ENCODE data around the gene APRT. TPM values are rescaled to one million over a fixed set of nuclear protein-coding genes. Genes with fewer than 3 reads are reported as not detected.
A peak's percentile ranks its signal among the peaks of the same experiment; 100 is the strongest.

APRT gene
- total RNA-seq, 1 donor from 2014 or later, result 198 TPM

GRCh38 chr16:88854306-88855111, 42.8 kb upstream of the APRT start:
- intact Hi-C loops (cut with micrococcal nuclease), result loop anchor here (5.0 kb wide), 1 partner anchor 202 kb away; the partner anchor contains the start of gene CYBA
- Mint-ChIP-seq H3K27ac (peak overlapping the region; percentile 64), H3K36me3 (ENCODE audit: low read depth) (peaks cover 26% of the 10 kb centered on the region), H3K4me3 (peak overlapping the region; percentile 73), H3K4me1 (peaks cover 39% of the 10 kb centered on the region), H3K9me3 (no peaks in the 10 kb centered on the region), H3K27me3 (no peaks in the 10 kb centered on the region)
- POLR2A ChIA-PET, result interaction anchor here (0.6 to 0.7 kb wide), 3 partner anchors 16 to 1094 kb away, joined by 4 to 6 read pairs (median 5); no protein-coding TSS in a partner anchor
- TF ChIP-seq CTCF (IDR thresholded peaks at IDR 0.05), result no peak
- peak; percentile 35 for DNase-seq
- CTCF ChIA-PET, result no interaction called here
- ATAC-seq (ENCODE audit: low read depth), result peak; percentile 25

GRCh38 chr16:88853325-88853941, 41.7 kb upstream of the APRT start:
- POLR2A ChIA-PET, result interaction anchor here (0.5 to 0.6 kb wide), 2 partner anchors 631 to 1074 kb away, joined by 4 to 5 read pairs; no protein-coding TSS in a partner anchor
- no peak for ATAC-seq (ENCODE audit: low read depth)
- H3K4me3 Mint-ChIP-seq, result no peak overlapping the region

GRCh38 chr16:88851616-88852015, 39.9 kb upstream of the APRT start:
- ATAC-seq (ENCODE audit: low read depth) (no peak), DNase-seq (no peak)
- intact Hi-C loops (cut with micrococcal nuclease), result no loop called here
- peaks cover 19% of the 10 kb centered on the region for H3K4me1 Mint-ChIP-seq
- CTCF ChIA-PET, result interaction anchor here (0.8 kb wide), 1 partner anchor 114 kb away, joined by 3 read pairs; no protein-coding TSS in a partner anchor
- no peak for TF ChIP-seq CTCF (IDR thresholded peaks at IDR 0.05)
- H3K9me3 Mint-ChIP-seq, result no peaks in the 10 kb centered on the region
- no peak overlapping the region for H3K4me3 Mint-ChIP-seq
- H3K27ac Mint-ChIP-seq, result no peak overlapping the region
- no peaks in the 10 kb centered on the region for H3K27me3 Mint-ChIP-seq
- POLR2A ChIA-PET, result no interaction called here
- H3K36me3 Mint-ChIP-seq (ENCODE audit: low read depth), result peaks cover 14% of the 10 kb centered on the region

More at GRCh38 chr16:88853325-88853941, 41.7 kb upstream of the APRT start:
- TF ChIP-seq CTCF (IDR thresholded peaks at IDR 0.05), result no peak
- CTCF ChIA-PET, result no interaction called here
- no peaks in the 10 kb centered on the region for H3K27me3 Mint-ChIP-seq
- no peak overlapping the region for H3K27ac Mint-ChIP-seq
- H3K36me3 Mint-ChIP-seq (ENCODE audit: low read depth), result peaks cover 16% of the 10 kb centered on the region
- H3K4me1 Mint-ChIP-seq, result peaks cover 30% of the 10 kb centered on the region
- intact Hi-C loops (cut with micrococcal nuclease), result no loop called here
- no peak for DNase-seq
- H3K9me3 Mint-ChIP-seq, result no peaks in the 10 kb centered on the region

GRCh38 chr16:88850531-88851199, 38.9 kb upstream of the APRT start:
- intact Hi-C loops (cut with micrococcal nuclease), result no loop called here
- no peak overlapping the region for H3K27ac Mint-ChIP-seq

More at GRCh38 chr16:88850531-88851199, 38.9 kb upstream of the APRT start:
- Mint-ChIP-seq H3K4me3 (no peak overlapping the region), H3K4me1 (peaks cover 15% of the 10 kb centered on the region), H3K27me3 (no peaks in the 10 kb centered on the region), H3K36me3 (ENCODE audit: low read depth) (peaks cover 16% of the 10 kb centered on the region), H3K9me3 (no peaks in the 10 kb centered on the region)
- CTCF ChIA-PET, result interaction anchor here (0.8 kb wide), 1 partner anchor 113 kb away, joined by 3 read pairs; no protein-coding TSS in a partner anchor
- no peak for ATAC-seq (ENCODE audit: low read depth)
- POLR2A ChIA-PET, result no interaction called here
- TF ChIP-seq CTCF (IDR thresholded peaks at IDR 0.05), result no peak
- DNase-seq, result no peak

Data from activated B cell treated with CpG ODN at 0.5 μM for 24 hours (primary cell).